GM18907 (cell line): Measurements from ENCODE around the gene PRELID2.
"Not testable (repeated sequence)": the region's sequence is repeated elsewhere in the genome, so short reads cannot be mapped to it uniquely, and the experiment has no call there.

ENCODE experiments used
- ATAC-seq: cut with Tn5 transposase; IDR thresholded peaks from one replicate; pipeline ENCODE4 v1.9.1; 2021; ENCODE audit warnings: mild to moderate bottlenecking, moderate library complexity; ENCODE audit not compliant: unreplicated experiment

PRELID2 gene

GRCh38 chr5:145752947-145753346 is 82.2 kb downstream of the PRELID2 start:
- no peak for ATAC-seq

GRCh38 chr5:145752534-145752933 is 82.6 kb downstream of the PRELID2 start:
- no peak for ATAC-seq

GRCh38 chr5:145750199-145750598 is 84.9 kb downstream of the PRELID2 start:
- no peak for ATAC-seq

- no peak for ATAC-seq
These were observed 91.6 kb downstream of the PRELID2 start for GRCh38 chr5:145743396-145744061.

- ATAC-seq, result no peak
These were observed 95.3 kb downstream of the PRELID2 start for GRCh38 chr5:145739843-145740242.

- ATAC-seq, result no peak
These were observed 96.9 kb downstream of the PRELID2 start for GRCh38 chr5:145738227-145738626.

- no peak for ATAC-seq
These were observed 97.6 kb downstream of the PRELID2 start for GRCh38 chr5:145737578-145737977.

GRCh38 chr5:145729956-145730355 is 105.2 kb downstream of the PRELID2 start:
- ATAC-seq, result not testable (repeated sequence)

- ATAC-seq, result no peak
These were observed 111.6 kb downstream of the PRELID2 start for GRCh38 chr5:145723516-145723915.

- ATAC-seq, result no peak
These were observed 116.2 kb downstream of the PRELID2 start for GRCh38 chr5:145718956-145719355.

- no peak for ATAC-seq
These were observed 119.7 kb downstream of the PRELID2 start for GRCh38 chr5:145715412-145715811.

- ATAC-seq, result no peak
These were observed 122.9 kb downstream of the PRELID2 start for GRCh38 chr5:145712245-145712644.

- ATAC-seq, result no peak
These were observed 123.7 kb downstream of the PRELID2 start for GRCh38 chr5:145711417-145711816.
